ENCODE data around the gene MAN1A1. TPM values are rescaled to one million over a fixed set of nuclear protein-coding genes. Genes with fewer than 3 reads are reported as not detected.

The MAN1A1 gene
- total RNA-seq, 4 donors from 2014 or later: 52.7 to 123 (median 97.1) TPM

DNA sequence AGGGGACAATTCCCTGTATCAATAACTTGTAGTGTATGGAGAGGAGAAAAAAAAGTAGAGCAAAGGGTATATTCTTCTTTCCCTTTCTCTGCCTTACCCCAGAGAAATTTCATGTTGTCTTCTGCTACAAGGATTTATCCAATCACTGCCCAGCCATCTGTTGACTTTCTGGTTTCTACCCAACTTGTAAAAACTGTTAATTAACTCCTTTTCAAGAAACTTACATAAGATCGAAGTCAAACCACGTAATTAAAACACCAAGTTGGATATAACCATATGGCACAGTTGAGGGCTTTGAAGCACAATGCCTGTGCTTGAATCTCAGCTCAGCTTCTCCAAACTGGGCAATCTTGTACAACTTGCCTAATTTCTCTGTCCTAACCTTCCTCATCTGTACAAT is 99.5 kb downstream of the MAN1A1 start:
- intact Hi-C loops (cut with DNase I; ENCODE audit: low total_unique reads): no loop called here
- H3K27ac ChIP-seq: no peak overlapping the region
- H3K4me3 ChIP-seq: no peak overlapping the region
- peaks cover 0 to 5% (median 0%) of the 10 kb centered on the region in 4 donors for H3K36me3 ChIP-seq
- H3K4me1 ChIP-seq: no peaks in the 10 kb centered on the region
- H3K9me3 ChIP-seq: no peaks in the 10 kb centered on the region
- TF ChIP-seq EP300 (IDR thresholded peaks at IDR 0.05; ENCODE audit: low read depth): no peak
- TF ChIP-seq POLR2A (IDR thresholded peaks at IDR 0.05): no peak
- TF ChIP-seq, protein P1, sequence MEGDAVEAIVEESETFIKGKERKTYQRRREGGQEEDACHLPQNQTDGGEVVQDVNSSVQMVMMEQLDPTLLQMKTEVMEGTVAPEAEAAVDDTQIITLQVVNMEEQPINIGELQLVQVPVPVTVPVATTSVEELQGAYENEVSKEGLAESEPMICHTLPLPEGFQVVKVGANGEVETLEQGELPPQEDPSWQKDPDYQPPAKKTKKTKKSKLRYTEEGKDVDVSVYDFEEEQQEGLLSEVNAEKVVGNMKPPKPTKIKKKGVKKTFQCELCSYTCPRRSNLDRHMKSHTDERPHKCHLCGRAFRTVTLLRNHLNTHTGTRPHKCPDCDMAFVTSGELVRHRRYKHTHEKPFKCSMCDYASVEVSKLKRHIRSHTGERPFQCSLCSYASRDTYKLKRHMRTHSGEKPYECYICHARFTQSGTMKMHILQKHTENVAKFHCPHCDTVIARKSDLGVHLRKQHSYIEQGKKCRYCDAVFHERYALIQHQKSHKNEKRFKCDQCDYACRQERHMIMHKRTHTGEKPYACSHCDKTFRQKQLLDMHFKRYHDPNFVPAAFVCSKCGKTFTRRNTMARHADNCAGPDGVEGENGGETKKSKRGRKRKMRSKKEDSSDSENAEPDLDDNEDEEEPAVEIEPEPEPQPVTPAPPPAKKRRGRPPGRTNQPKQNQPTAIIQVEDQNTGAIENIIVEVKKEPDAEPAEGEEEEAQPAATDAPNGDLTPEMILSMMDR (IDR thresholded peaks at IDR 0.05): no peak
- no peak for TF ChIP-seq POLR2AphosphoS5 (IDR thresholded peaks at IDR 0.05)
- H3K27me3 ChIP-seq: no peaks in the 10 kb centered on the region
- DNase-seq: no peak
- 98 to 100% methylated on average over 2 of the region's 2 CpGs for WGBS, 2 donors (ENCODE audit: low coverage in 1 of 2)
- in situ Hi-C loops (cut with MboI; ENCODE audit: low pct_ligation_motif_present in 1 of 4, low pct_unique_long_range_greater_than_20kb in 1 of 4, low sequenced_read_pairs in 3 of 4): no loop called here

DNA sequence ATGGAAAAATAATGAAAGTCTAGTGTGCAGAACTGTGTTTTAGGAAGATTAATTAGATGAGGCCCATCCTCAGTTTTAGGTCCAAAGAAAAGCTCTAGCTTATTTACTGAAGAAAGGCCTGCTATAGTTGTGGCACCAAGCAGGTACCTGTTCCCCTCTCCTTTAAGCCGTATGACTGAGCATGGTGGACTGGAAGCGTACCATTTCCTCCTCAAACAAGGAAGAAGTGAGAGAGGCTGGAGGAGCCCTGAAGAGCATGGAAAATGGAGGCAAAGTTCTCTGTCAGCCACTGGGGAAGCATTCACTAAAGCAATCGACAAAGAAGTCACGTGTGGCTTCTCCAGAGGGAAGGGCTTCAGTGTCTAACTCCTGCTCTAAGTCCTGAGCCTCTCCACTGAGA is 100.2 kb downstream of the MAN1A1 start:
- peaks cover 0 to 5% (median 0%) of the 10 kb centered on the region in 4 donors for H3K36me3 ChIP-seq
- H3K9me3 ChIP-seq: no peaks in the 10 kb centered on the region
- no peak for TF ChIP-seq EP300 (IDR thresholded peaks at IDR 0.05; ENCODE audit: low read depth)
- no peak for TF ChIP-seq POLR2AphosphoS5 (IDR thresholded peaks at IDR 0.05)
- TF ChIP-seq, protein P1 (IDR thresholded peaks at IDR 0.05): no peak
- no peak for TF ChIP-seq POLR2A (IDR thresholded peaks at IDR 0.05)
- 98% methylated on average over 4 of the region's 4 CpGs; no CpG with 5 or more reads in 1 of the 2 donors for WGBS, 2 donors (ENCODE audit: low coverage in 1 of 2)
- no peak overlapping the region for H3K4me3 ChIP-seq
- in situ Hi-C loops (cut with MboI; ENCODE audit: low pct_ligation_motif_present in 1 of 4, low pct_unique_long_range_greater_than_20kb in 1 of 4, low sequenced_read_pairs in 3 of 4) (no loop called here), intact Hi-C loops (cut with DNase I; ENCODE audit: low total_unique reads) (no loop called here)
- DNase-seq: no peak
- no peaks in the 10 kb centered on the region for H3K27me3 ChIP-seq
- no peak overlapping the region for H3K27ac ChIP-seq
- H3K4me1 ChIP-seq: no peaks in the 10 kb centered on the region

GRCh38 chr6:119247504-119247903 is 102.1 kb downstream of the MAN1A1 start:
- 75 to 89% methylated on average over 2 to 3 of the region's 3 CpGs for WGBS, 2 donors (ENCODE audit: low coverage in 1 of 2)
- Histone ChIP-seq H3K4me1 (no peaks in the 10 kb centered on the region), H3K27me3 (no peaks in the 10 kb centered on the region), H3K27ac (no peak overlapping the region), H3K9me3 (no peaks in the 10 kb centered on the region), H3K4me3 (no peak overlapping the region), H3K36me3 (peaks cover 0 to 5% (median 0%) of the 10 kb centered on the region in 4 donors)
- TF ChIP-seq, protein P1 (IDR thresholded peaks at IDR 0.05): no peak
- intact Hi-C loops (cut with DNase I; ENCODE audit: low total_unique reads): no loop called here
- in situ Hi-C loops (cut with MboI; ENCODE audit: low pct_ligation_motif_present in 1 of 4, low pct_unique_long_range_greater_than_20kb in 1 of 4, low sequenced_read_pairs in 3 of 4): no loop called here
- no peak for DNase-seq

GRCh38 chr6:119243657-119244056 is 105.9 kb downstream of the MAN1A1 start:
- no peaks in the 10 kb centered on the region for H3K27me3 ChIP-seq
- DNase-seq: no peak
- peaks cover 0 to 5% (median 0%) of the 10 kb centered on the region in 4 donors for H3K36me3 ChIP-seq
- TF ChIP-seq POLR2AphosphoS5 (IDR thresholded peaks at IDR 0.05) (no peak), POLR2A (IDR thresholded peaks at IDR 0.05) (no peak), EP300 (IDR thresholded peaks at IDR 0.05; ENCODE audit: low read depth) (no peak)
- H3K4me3 ChIP-seq: no peak overlapping the region
- H3K4me1 ChIP-seq: peaks cover 0 to 10% (median 6%) of the 10 kb centered on the region in 4 donors
- H3K27ac ChIP-seq: no peak overlapping the region
- intact Hi-C loops (cut with DNase I; ENCODE audit: low total_unique reads): no loop called here
- WGBS, 2 donors (ENCODE audit: low coverage in 1 of 2): 95 to 96% methylated on average over 2 of the region's 2 CpGs
- in situ Hi-C loops (cut with MboI; ENCODE audit: low pct_ligation_motif_present in 1 of 4, low pct_unique_long_range_greater_than_20kb in 1 of 4, low sequenced_read_pairs in 3 of 4): no loop called here
- H3K9me3 ChIP-seq: no peaks in the 10 kb centered on the region

DNA sequence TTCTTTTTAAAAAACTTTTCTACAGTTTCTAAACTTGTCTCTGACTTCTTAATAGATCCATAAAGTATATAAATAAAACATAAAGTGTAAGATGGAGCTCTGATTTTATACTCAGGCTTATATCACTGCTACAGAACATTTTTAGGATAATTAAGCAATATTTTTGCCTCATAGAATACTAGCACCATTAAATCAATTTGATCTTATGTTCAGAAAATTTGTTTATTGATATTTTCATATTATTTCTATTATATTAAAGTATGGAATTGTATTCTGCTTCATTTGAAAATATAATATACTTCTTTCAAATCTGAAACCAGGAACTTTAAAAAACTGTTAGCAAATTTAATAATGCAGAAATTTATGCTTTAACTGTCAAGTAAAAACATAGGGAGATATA is 106.5 kb downstream of the MAN1A1 start:
- Histone ChIP-seq H3K4me1 (peaks cover 0 to 10% (median 6%) of the 10 kb centered on the region in 4 donors), H3K27ac (no peak overlapping the region), H3K9me3 (no peaks in the 10 kb centered on the region), H3K27me3 (no peaks in the 10 kb centered on the region), H3K36me3 (peaks cover 0 to 2% (median 0%) of the 10 kb centered on the region in 4 donors), H3K4me3 (no peak overlapping the region)
- TF ChIP-seq, protein P1 (IDR thresholded peaks at IDR 0.05): no peak
- no peak for TF ChIP-seq POLR2A (IDR thresholded peaks at IDR 0.05)
- no peak for TF ChIP-seq POLR2AphosphoS5 (IDR thresholded peaks at IDR 0.05)
- TF ChIP-seq EP300 (IDR thresholded peaks at IDR 0.05; ENCODE audit: low read depth): no peak
- in situ Hi-C loops (cut with MboI; ENCODE audit: low pct_ligation_motif_present in 1 of 4, low pct_unique_long_range_greater_than_20kb in 1 of 4, low sequenced_read_pairs in 3 of 4) (no loop called here), intact Hi-C loops (cut with DNase I; ENCODE audit: low total_unique reads) (no loop called here)
- no peak for DNase-seq

Measured in transverse colon (tissue), 4 donors.